H1 (cell line): ENCODE data around the gene RABEP1. TPM values are rescaled to one million over a fixed set of nuclear protein-coding genes. Genes with fewer than 3 reads are reported as not detected.

Source experiments
- CTCF ChIA-PET: fragments of 300-600 bp; sonication (Branson Sonifier 250); formaldehyde crosslinking; loops from one replicate; lab custom pipeline; 2021; ENCODE audit not compliant: partially characterized antibody; lab: Charles Lee
- POLR2A ChIA-PET: fragments of 300-600 bp; sonication (Branson Sonifier 250); formaldehyde crosslinking; loops from one replicate; lab custom pipeline; 2021; ENCODE audit warnings: inconsistent platforms; ENCODE audit not compliant: partially characterized antibody; lab: Charles Lee
- DNase-seq, 2 experiments: peaks; one replicate each; pipeline versions ENCODE4 v3.0.0 to v3.0.0-alpha.2; 2010 to 2022; ENCODE audit warnings: low spot score in 2 of 2, low read depth in 1 of 2, mixed read lengths in 1 of 2
- FAIRE-seq: peaks from 2 replicates; lab custom pipeline; 2011; peaks lifted over from hg19 to GRCh38; lab: Jason Lieb, UNC
- H2AFZ ChIP-seq: 2 replicates; pipeline ENCODE4 v1.8.1; 2012; ENCODE audit warnings: low read length, inconsistent platforms
- H2AK5ac ChIP-seq: 2 replicates; pipeline ENCODE4 v1.6.1; 2013; ENCODE audit warnings: low read depth, low read length
- H2BK120ac ChIP-seq: replicated peaks from 2 replicates; pipeline ENCODE3; 2013; ENCODE audit warnings: low read depth, low read length, inconsistent platforms
- H2BK12ac ChIP-seq: 2 replicates; pipeline ENCODE4 v1.6.1; 2013; ENCODE audit warnings: low read depth, low read length
- H2BK15ac ChIP-seq: 2 replicates; pipeline ENCODE4 v1.6.1; 2013; ENCODE audit warnings: low read length
- H2BK20ac ChIP-seq: 2 replicates; pipeline ENCODE4 v1.6.1; 2013; ENCODE audit warnings: low read length
- H2BK5ac ChIP-seq: 2 replicates; pipeline ENCODE4 v1.6.1; 2013; ENCODE audit warnings: low read depth, low read length
- H3K14ac ChIP-seq: 2 replicates; pipeline ENCODE4 v1.6.1; 2013; ENCODE audit warnings: inconsistent platforms; ENCODE audit not compliant: insufficient read length
- H3K18ac ChIP-seq: 2 replicates; pipeline ENCODE4 v1.6.1; 2013; ENCODE audit warnings: low read length; ENCODE audit errors: extremely low read depth
- H3K23ac ChIP-seq: 2 replicates; pipeline ENCODE4 v1.6.1; 2013; ENCODE audit warnings: inconsistent platforms; ENCODE audit not compliant: insufficient read length
- H3K23me2 ChIP-seq: 2 replicates; pipeline ENCODE4 v1.6.1; 2013; ENCODE audit warnings: low read depth, low read length
- H3K27ac ChIP-seq: 2 replicates; pipeline ENCODE4 v1.6.1; 2011; ENCODE audit warnings: low read depth, low read length, inconsistent platforms
- H3K27me3 ChIP-seq, 4 experiments: replicated peaks in 1 of 4; 1 replicate in 1 of 4; 2 replicates in 3 of 4; pipeline versions ENCODE4 v1.6.1 to v1.8.1; 2011 to 2013; ENCODE audit warnings: low read length in 3 of 4, mild to moderate bottlenecking in 3 of 4, inconsistent platforms in 2 of 4, mixed read lengths in 2 of 4, moderate library complexity in 1 of 4; ENCODE audit not compliant: control insufficient read depth in 3 of 4, insufficient read depth in 3 of 4; ENCODE audit errors: extremely low read depth in 1 of 4
- H3K36me3 ChIP-seq, 4 experiments: 2 replicates each; pipeline versions ENCODE4 v1.6.1 to v1.8.1; 2011 to 2013; ENCODE audit warnings: mild to moderate bottlenecking in 4 of 4, low read length in 3 of 4, moderate library complexity in 2 of 4, control low read depth in 1 of 4, inconsistent platforms in 1 of 4; ENCODE audit not compliant: insufficient read depth in 4 of 4, control insufficient read depth in 2 of 4
- H3K4ac ChIP-seq: replicated peaks from 2 replicates; pipeline ENCODE3; 2013; ENCODE audit warnings: low read length, low read depth, mixed read lengths, inconsistent platforms; ENCODE audit not compliant: insufficient read length
- H3K4me1 ChIP-seq, 4 experiments: replicated peaks in 1 of 4; 1 replicate in 1 of 4; 2 replicates in 3 of 4; pipeline versions ENCODE4 v1.6.1 to v1.8.1; 2011 to 2013; ENCODE audit warnings: low read length in 3 of 4, inconsistent platforms in 2 of 4, mixed read lengths in 1 of 4; ENCODE audit not compliant: insufficient read depth in 4 of 4, control insufficient read depth in 3 of 4
- H3K4me2 ChIP-seq, 2 experiments: 2 replicates each; pipeline versions ENCODE4 v1.6.1 to v1.8.1; 2011 to 2013; ENCODE audit warnings: low read depth in 2 of 2, low read length in 2 of 2, control low read depth in 1 of 2, inconsistent platforms in 1 of 2, mild to moderate bottlenecking in 1 of 2; ENCODE audit not compliant: insufficient read depth in 1 of 2
- H3K4me3 ChIP-seq, 4 experiments: fragments of 200-600, 300-600 bp in 1 of 4; sonication (generic), shearing (Covaris generic), sonication (Bioruptor Twin) in 1 of 4; 2 replicates each; pipeline versions ENCODE4 v1.5.1 to v1.8.1; 2011 to 2016; ENCODE audit warnings: low read length in 4 of 4, low read depth in 3 of 4, control low read depth in 2 of 4, inconsistent platforms in 2 of 4, mild to moderate bottlenecking in 2 of 4, mixed read lengths in 1 of 4, moderate library complexity in 1 of 4; ENCODE audit not compliant: insufficient read depth in 2 of 4; ENCODE audit errors: extremely low read depth in 1 of 4
- H3K56ac ChIP-seq: replicated peaks from 2 replicates; pipeline ENCODE3; 2013; ENCODE audit warnings: low read depth, mild to moderate bottlenecking, mixed read lengths, low read length, inconsistent platforms; ENCODE audit not compliant: insufficient read length
- H3K79me1 ChIP-seq: 2 replicates; pipeline ENCODE4 v1.6.1; 2013; ENCODE audit warnings: low read depth, low read length, control low read depth
- H3K79me2 ChIP-seq, 2 experiments: 2 replicates each; pipeline versions ENCODE4 v1.6.1 to v1.8.1; 2012 to 2013; ENCODE audit warnings: low read length in 2 of 2, mild to moderate bottlenecking in 2 of 2, inconsistent platforms in 1 of 2; ENCODE audit not compliant: insufficient read depth in 2 of 2, control insufficient read depth in 1 of 2
- H3K9ac ChIP-seq, 4 experiments: replicated peaks in 1 of 4; 1 replicate in 1 of 4; 2 replicates in 3 of 4; pipeline versions ENCODE4 v1.6.1 to v1.8.1; 2011 to 2013; ENCODE audit warnings: low read depth in 3 of 4, low read length in 3 of 4, control low read depth in 2 of 4, mild to moderate bottlenecking in 2 of 4, moderate library complexity in 2 of 4, inconsistent platforms in 1 of 4; ENCODE audit errors: extremely low read depth in 1 of 4
- H3K9me3 ChIP-seq, 2 experiments: 2 replicates each; pipeline versions ENCODE4 v1.6.1 to v1.8.1; 2012 to 2013; ENCODE audit warnings: mild to moderate bottlenecking in 2 of 2, moderate library complexity in 2 of 2, control low read depth in 1 of 2, inconsistent platforms in 1 of 2, low read depth in 1 of 2, low read length in 1 of 2, mixed read lengths in 1 of 2; ENCODE audit not compliant: insufficient read depth in 2 of 2
- H4K20me1 ChIP-seq, 2 experiments: replicated peaks in 1 of 2; 2 replicates each; pipeline versions ENCODE3 to v1.8.1; 2011 to 2013; ENCODE audit warnings: inconsistent platforms in 2 of 2, low read length in 2 of 2, mild to moderate bottlenecking in 1 of 2; ENCODE audit not compliant: insufficient read depth in 2 of 2, control insufficient read depth in 1 of 2
- H4K5ac ChIP-seq: 2 replicates; pipeline ENCODE4 v1.6.1; 2013; ENCODE audit warnings: low read length, low read depth, mixed read lengths, inconsistent platforms; ENCODE audit not compliant: insufficient read length
- H4K8ac ChIP-seq: 2 replicates; pipeline ENCODE4 v1.8.0; 2013; ENCODE audit warnings: mild to moderate bottlenecking, moderate library complexity, low read length, inconsistent platforms; ENCODE audit not compliant: insufficient read depth; ENCODE audit errors: extremely low read depth
- H4K91ac ChIP-seq: replicated peaks from 2 replicates; pipeline ENCODE3; 2013; ENCODE audit warnings: low read length, mixed read lengths, inconsistent platforms; ENCODE audit not compliant: insufficient read length
- KDM1A ChIP-seq: fragments of 200-600, 300-600 bp; sonication (generic); IDR thresholded peaks from 2 replicates; pipeline ENCODE4 v1.7.1; 2016; ENCODE audit warnings: mild to moderate bottlenecking, low read length, borderline replicate concordance
- POLR2A ChIP-seq, 2 experiments: IDR thresholded peaks; 1 replicate in 1 of 2; 2 replicates in 1 of 2; pipeline ENCODE4 v1.6.1; 2011; ENCODE audit warnings: low read depth in 2 of 2, low read length in 2 of 2, mild to moderate bottlenecking in 2 of 2; ENCODE audit errors: control extremely low read depth in 1 of 2
- SIX5 ChIP-seq: IDR thresholded peaks from 2 replicates; pipeline ENCODE4 v1.6.1; 2011; ENCODE audit warnings: mild to moderate bottlenecking, low read depth, low read length
- WGBS, 2 experiments: shearing (Covaris generic) in 1 of 2; methylation state at CpG; one replicate each; pipeline versions ENCODE4 v1.1.6 to v1.1.7; 2013 to 2015; ENCODE audit warnings: low lambda C conversion rate in 2 of 2, mixed read lengths in 2 of 2, inconsistent platforms in 1 of 2, low coverage in 1 of 2, missing lambda C conversion rate in 1 of 2; ENCODE audit not compliant: insufficient replicate concordance in 2 of 2, insufficient coverage in 1 of 2, insufficient read length in 1 of 2; ENCODE audit errors: extremely low coverage in 1 of 2, missing lambda C conversion rate in 1 of 2; 5-methylcytosine and 5-hydroxymethylcytosine counted together
- polyA plus RNA-seq, 7 experiments: library from polyadenylated mRNA; depleted of rRNA in 3 of 7; stranded (reverse) in 5 of 7; unstranded in 2 of 7; fragments of >200 nt in 5 of 7; fragments of 200-250 nt in 2 of 7; gene quantifications; 1 replicate in 5 of 7; 2 replicates in 1 of 7; 4 replicates in 1 of 7; pipeline versions ENCODE4 v1.2.1 to v1.2.3, GENCODE V29; 2011 to 2013; ENCODE audit warnings: missing spikeins in 2 of 7, mixed read lengths in 2 of 7
- total RNA-seq: library from RNA; stranded (reverse); fragmentation: NEBNext Ultra II Directional; extraction: Animal tissue kit (Norgen Biotek cat#: 25700); gene quantifications from 2 replicates; pipeline ENCODE4 v1.2.1, GENCODE V29; 2021
- TF ChIP-seq, protein P1 (sequence below): IDR thresholded peaks from 2 replicates; pipeline ENCODE4 v1.6.1; 2011; ENCODE audit warnings: low read length, improper control_type of control experiment

The RABEP1 gene
- total and polyA plus RNA-seq, 2 of the 8 experiments (the other 6 are each of a cell fraction or from before 2014, with no cell fraction given), result 8.5 to 52.3 TPM

DNA sequence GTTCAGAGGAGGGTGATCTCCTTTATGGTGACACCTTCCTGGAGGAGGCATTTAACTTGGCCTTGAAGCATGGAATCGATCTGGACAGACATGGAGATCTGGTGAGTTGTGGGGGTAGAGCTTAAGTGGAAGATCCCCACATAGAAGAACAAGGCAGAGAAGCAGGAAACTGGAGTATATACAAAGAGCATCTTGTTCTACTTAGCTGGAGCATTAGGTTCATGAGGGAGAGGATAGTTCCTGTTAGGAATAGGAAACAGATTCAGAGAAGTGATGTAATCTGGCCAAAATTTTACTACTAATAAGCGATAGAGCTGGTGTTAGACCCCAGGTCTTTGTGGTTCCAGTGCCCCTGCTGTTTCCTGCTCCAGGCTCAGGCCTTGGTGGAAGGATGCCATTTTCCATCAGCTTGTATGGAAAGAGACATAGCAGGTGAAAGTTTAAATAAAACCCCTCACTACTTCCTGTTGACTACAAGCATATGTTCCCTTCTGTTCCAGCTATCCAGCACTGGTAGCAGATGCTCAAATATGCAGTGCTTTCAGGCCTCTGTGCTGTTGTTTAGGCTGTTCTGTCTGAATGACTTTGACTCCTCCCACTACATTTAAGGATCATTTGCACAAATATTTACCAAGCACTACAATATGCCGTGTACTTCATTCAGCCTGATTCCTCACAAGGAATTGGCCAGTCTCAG lies 147.3 kb downstream of the RABEP1 start:
- no peak overlapping the region for H4K91ac ChIP-seq
- no peak overlapping the region for H3K27ac ChIP-seq
- H3K27me3 ChIP-seq, result no peaks in the 10 kb centered on the region
- no peak overlapping the region for H3K9ac ChIP-seq
- no peak overlapping the region for H3K18ac ChIP-seq
- no peak overlapping the region for H3K4ac ChIP-seq
- no peak overlapping the region for H3K4me3 ChIP-seq
- H4K8ac ChIP-seq, result no peak overlapping the region
- no peaks in the 10 kb centered on the region for H3K4me1 ChIP-seq
- no peak overlapping the region for H3K56ac ChIP-seq
- no peaks in the 10 kb centered on the region for H3K23me2 ChIP-seq
- H2BK5ac ChIP-seq, result no peak overlapping the region
- no peak overlapping the region for H3K4me2 ChIP-seq
- H3K9me3 ChIP-seq, result no peaks in the 10 kb centered on the region
- H3K23ac ChIP-seq, result no peak overlapping the region
- H3K36me3 ChIP-seq, result peaks cover 33 to 89% (median 83%) of the 10 kb centered on the region in 4 experiments
- H3K14ac ChIP-seq, result no peak overlapping the region
- no peak overlapping the region for H2BK15ac ChIP-seq
- FAIRE-seq, result no peak
- H2BK12ac ChIP-seq, result no peak overlapping the region
- ChIA-PET CTCF (interaction anchor here (0.6 to 3.1 kb wide), 4 partner anchors 11 to 45 kb away, joined by 3 to 18 read pairs (median 4); partner anchors contain the start of gene C1QBP), POLR2A (interaction anchor here (1.6 to 17.4 kb wide), 5 partner anchors 8 to 42 kb away, joined by 6 to 228 read pairs (median 7); partner anchors contain the start of genes C1QBP, NUP88 and RPAIN)
- TF ChIP-seq KDM1A (no peak), SIX5 (no peak), POLR2A (IDR thresholded peaks at IDR 0.05; ENCODE audit: control extremely low read depth in 1 of 2, low read depth in 2 of 2, low read length in 2 of 2) (0 out of 3 replicates have a peak, but pooled peaks of 1 of the 2 experiments have one; percentile 32)
- TF ChIP-seq, protein P1, sequence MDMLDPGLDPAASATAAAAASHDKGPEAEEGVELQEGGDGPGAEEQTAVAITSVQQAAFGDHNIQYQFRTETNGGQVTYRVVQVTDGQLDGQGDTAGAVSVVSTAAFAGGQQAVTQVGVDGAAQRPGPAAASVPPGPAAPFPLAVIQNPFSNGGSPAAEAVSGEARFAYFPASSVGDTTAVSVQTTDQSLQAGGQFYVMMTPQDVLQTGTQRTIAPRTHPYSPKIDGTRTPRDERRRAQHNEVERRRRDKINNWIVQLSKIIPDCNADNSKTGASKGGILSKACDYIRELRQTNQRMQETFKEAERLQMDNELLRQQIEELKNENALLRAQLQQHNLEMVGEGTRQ, result no peak
- 96% methylated on average over 3 of the region's 3 CpGs; no CpG with 5 or more reads in 1 of the 2 experiments for WGBS, 2 experiments
- H4K5ac ChIP-seq, result no peak overlapping the region
- no peak overlapping the region for H2BK20ac ChIP-seq
- H2AK5ac ChIP-seq, result no peak overlapping the region
- H2BK120ac ChIP-seq, result no peak overlapping the region
- no peak for DNase-seq
- H3K79me2 ChIP-seq, result peaks cover 3% of the 10 kb centered on the region in 2 experiments; a peak in 1 of 4 replicates
- no peak overlapping the region for H2AFZ ChIP-seq
- peaks cover 2 to 12% of the 10 kb centered on the region in 2 experiments for H4K20me1 ChIP-seq
- H3K79me1 ChIP-seq, result peaks cover 5% of the 10 kb centered on the region; the same call in 1 of the 2 replicates
